ENCODE results near the gene ULBP3. TPM values are rescaled to one million over a fixed set of nuclear protein-coding genes. Genes with fewer than 3 reads are reported as not detected.

ULBP3 gene
- total RNA-seq, 1 donor from 2014 or later: 1.7 TPM

DNA sequence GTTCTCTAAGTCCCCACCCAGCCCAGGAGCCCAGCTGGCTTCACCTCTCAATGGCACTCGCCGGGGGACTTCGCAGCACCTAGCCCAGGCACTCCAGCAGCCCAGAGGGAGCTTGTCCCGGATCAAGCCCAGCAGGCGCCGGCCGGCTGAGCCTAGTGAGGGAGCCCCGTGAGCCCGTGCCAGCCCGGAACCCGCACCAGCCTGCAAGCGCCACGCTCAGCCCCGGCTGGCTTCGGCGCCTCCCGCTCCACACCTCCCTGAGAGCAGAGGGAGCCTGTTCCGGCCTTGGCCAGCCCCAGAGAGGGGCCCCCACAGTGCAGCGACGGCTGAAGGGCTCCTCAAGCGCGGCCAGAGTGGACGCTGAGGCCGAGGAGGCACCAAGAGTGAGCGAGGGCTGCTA lies 46.8 kb upstream of the ULBP3 start:
- H3K4me3 ChIP-seq: no peak overlapping the region

DNA sequence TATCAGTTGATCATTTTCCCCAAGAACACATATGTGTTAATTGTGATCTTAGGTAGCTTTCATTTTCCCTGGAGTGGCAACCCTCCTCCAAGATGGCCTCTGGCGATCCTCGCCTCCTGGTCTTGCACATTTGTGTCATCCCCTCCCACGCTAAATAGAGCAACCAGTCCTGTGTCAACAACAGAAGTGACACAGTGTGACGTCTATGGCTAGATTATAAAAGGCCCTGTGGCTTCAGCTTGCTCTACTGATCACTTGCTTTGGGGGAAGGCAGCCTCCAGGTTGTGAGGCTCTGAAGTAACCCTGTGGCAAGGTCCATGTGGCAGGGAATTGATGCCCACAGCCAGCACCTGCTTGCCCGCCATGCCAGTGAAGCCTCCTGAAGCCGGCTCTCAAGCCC lies 43.3 kb upstream of the ULBP3 start:
- no peak for DNase-seq (ENCODE audit: extremely low spot score in 2 of 2)
- Histone ChIP-seq H3K4me1 (no peaks in the 10 kb centered on the region), H3K27ac (no peak overlapping the region), H3K27me3 (no peaks in the 10 kb centered on the region), H3K36me3 (no peaks in the 10 kb centered on the region), H3K9me3 (no peaks in the 10 kb centered on the region), H3K4me3 (no peak overlapping the region)
- intact Hi-C loops (cut with DNase I): no loop called here
- TF ChIP-seq CTCF (IDR thresholded peaks at IDR 0.05) (no peak), POLR2AphosphoS5 (IDR thresholded peaks at IDR 0.05; ENCODE audit: insufficient read depth in 1 of 2, low read depth in 1 of 2) (no peak), POLR2A (IDR thresholded peaks at IDR 0.05) (no peak)

More for the DNA sequence above, 46.8 kb upstream of the ULBP3 start:
- no peaks in the 10 kb centered on the region for H3K36me3 ChIP-seq
- no peaks in the 10 kb centered on the region for H3K4me1 ChIP-seq
- TF ChIP-seq POLR2AphosphoS5 (IDR thresholded peaks at IDR 0.05; ENCODE audit: insufficient read depth in 1 of 2, low read depth in 1 of 2) (no peak), POLR2A (IDR thresholded peaks at IDR 0.05) (no peak), CTCF (IDR thresholded peaks at IDR 0.05) (no peak)
- H3K27ac ChIP-seq: no peak overlapping the region
- H3K27me3 ChIP-seq: no peaks in the 10 kb centered on the region
- no peak for DNase-seq (ENCODE audit: extremely low spot score in 2 of 2)
- no peaks in the 10 kb centered on the region for H3K9me3 ChIP-seq
- intact Hi-C loops (cut with DNase I): no loop called here

DNA sequence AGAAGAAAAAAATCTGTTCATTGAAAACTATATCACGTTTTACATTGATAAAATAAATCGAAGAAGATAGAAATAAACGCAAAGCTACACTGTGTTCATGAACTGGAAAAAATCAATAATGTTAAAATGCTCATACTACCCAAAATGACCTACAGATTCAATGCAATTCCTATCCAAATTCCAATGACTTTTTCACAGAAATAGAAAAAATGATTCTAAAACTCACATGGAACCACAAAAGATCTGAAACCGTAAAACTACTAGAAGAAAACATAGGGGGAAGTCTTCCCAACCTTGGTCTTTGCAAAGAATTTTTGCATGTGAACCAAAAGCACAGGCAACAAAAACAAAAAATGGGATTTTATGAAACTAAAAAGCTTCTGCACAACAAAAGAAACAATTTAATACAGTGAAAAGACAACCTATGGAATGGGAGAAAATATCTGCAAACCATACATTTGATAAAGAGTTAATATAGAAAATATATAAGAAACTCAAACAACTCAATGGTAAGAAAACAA lies 33.9 kb upstream of the ULBP3 start:
- Histone ChIP-seq H3K4me3 (no peak overlapping the region), H3K27me3 (no peaks in the 10 kb centered on the region), H3K36me3 (no peaks in the 10 kb centered on the region), H3K9me3 (no peaks in the 10 kb centered on the region), H3K27ac (no peak overlapping the region), H3K4me1 (no peaks in the 10 kb centered on the region)
- intact Hi-C loops (cut with DNase I): no loop called here
- TF ChIP-seq POLR2AphosphoS5 (IDR thresholded peaks at IDR 0.05; ENCODE audit: insufficient read depth in 1 of 2, low read depth in 1 of 2) (no peak), POLR2A (IDR thresholded peaks at IDR 0.05) (no peak), CTCF (IDR thresholded peaks at IDR 0.05) (no peak)
- DNase-seq (ENCODE audit: extremely low spot score in 2 of 2): no peak

GRCh38 chr6:150100745-150101144 lies 31.8 kb upstream of the ULBP3 start:
- no peak overlapping the region for H3K4me3 ChIP-seq
- intact Hi-C loops (cut with DNase I): no loop called here
- H3K4me1 ChIP-seq: no peaks in the 10 kb centered on the region
- H3K9me3 ChIP-seq: no peaks in the 10 kb centered on the region
- no peaks in the 10 kb centered on the region for H3K27me3 ChIP-seq
- no peak for DNase-seq (ENCODE audit: extremely low spot score in 2 of 2)
- TF ChIP-seq POLR2AphosphoS5 (IDR thresholded peaks at IDR 0.05; ENCODE audit: insufficient read depth in 1 of 2, low read depth in 1 of 2) (no peak), CTCF (IDR thresholded peaks at IDR 0.05) (no peak), POLR2A (IDR thresholded peaks at IDR 0.05) (no peak)
- no peaks in the 10 kb centered on the region for H3K36me3 ChIP-seq
- no peak overlapping the region for H3K27ac ChIP-seq

- H3K4me3 ChIP-seq: no peak overlapping the region
- no peak for DNase-seq (ENCODE audit: extremely low spot score in 2 of 2)
- TF ChIP-seq POLR2A (IDR thresholded peaks at IDR 0.05): no peak
- TF ChIP-seq POLR2AphosphoS5 (IDR thresholded peaks at IDR 0.05; ENCODE audit: insufficient read depth in 1 of 2, low read depth in 1 of 2): no peak
- no peak overlapping the region for H3K27ac ChIP-seq
- H3K4me1 ChIP-seq: no peaks in the 10 kb centered on the region
- H3K9me3 ChIP-seq: no peaks in the 10 kb centered on the region
- H3K27me3 ChIP-seq: no peaks in the 10 kb centered on the region
- no peaks in the 10 kb centered on the region for H3K36me3 ChIP-seq
- intact Hi-C loops (cut with DNase I): no loop called here
Measured at GRCh38 chr6:150099953-150100352, 31.0 kb upstream of the ULBP3 start.
